GM18517 (cell line): Measurements from ENCODE around the gene NMD3.
A peak's percentile ranks its signal among the peaks of the same experiment; 100 is the strongest.
"Not testable (repeated sequence)": the region's sequence is repeated elsewhere in the genome, so short reads cannot be mapped to it uniquely, and the experiment has no call there.

Source experiments
- ATAC-seq: cut with Tn5 transposase; IDR thresholded peaks from one replicate; pipeline ENCODE4 v1.9.1; 2021; ENCODE audit warnings: mild to moderate bottlenecking, moderate library complexity; ENCODE audit not compliant: unreplicated experiment

The NMD3 gene

DNA sequence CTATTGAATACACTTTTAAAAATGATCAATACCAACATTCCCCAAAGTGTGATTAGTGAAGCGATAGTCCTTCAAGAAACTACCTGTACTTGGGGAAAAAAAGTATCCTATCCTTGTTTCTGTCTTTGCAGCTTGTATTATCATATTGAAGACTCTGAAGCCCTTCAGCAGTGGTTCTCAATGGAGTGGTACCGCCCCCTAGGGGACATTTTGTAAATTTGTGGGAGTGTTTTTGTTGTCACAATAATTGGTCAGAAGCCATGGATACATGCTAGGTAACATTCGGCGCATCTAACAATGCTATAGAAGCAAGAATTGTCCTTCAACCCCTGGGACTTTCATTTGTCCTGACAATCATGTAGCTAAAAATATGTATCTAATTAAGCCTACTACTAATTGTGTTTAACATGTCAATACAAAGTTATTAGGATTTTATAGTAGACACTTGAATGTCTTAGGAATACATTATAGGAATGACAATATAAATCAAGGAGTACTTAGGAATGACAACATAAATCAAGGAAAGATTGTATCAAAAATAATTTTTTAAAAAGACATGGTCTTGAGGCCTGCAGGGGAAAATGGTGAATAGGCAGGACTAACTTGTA, 53.7 kb downstream of the NMD3 start:
- peak; percentile 84 for ATAC-seq

DNA sequence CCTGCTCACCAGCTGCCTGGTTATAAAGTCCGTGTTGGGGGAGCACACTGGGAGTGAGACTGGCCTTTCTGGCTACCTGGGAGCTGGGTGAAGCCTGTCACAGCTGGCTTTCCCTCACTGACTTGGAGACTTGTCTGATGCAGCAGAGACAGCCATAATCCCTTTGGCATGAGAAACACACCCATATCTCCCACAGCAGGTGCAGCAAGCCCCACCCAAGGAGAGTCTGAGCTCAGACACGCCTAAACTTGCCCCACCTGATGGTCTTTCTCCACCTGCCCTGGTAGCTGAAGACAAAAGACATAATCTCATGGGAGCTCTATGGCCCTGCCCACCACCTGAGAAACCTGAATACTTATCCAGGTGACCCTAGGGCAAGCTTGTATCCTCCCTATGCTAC, 54.8 kb downstream of the NMD3 start:
- no peak for ATAC-seq

DNA sequence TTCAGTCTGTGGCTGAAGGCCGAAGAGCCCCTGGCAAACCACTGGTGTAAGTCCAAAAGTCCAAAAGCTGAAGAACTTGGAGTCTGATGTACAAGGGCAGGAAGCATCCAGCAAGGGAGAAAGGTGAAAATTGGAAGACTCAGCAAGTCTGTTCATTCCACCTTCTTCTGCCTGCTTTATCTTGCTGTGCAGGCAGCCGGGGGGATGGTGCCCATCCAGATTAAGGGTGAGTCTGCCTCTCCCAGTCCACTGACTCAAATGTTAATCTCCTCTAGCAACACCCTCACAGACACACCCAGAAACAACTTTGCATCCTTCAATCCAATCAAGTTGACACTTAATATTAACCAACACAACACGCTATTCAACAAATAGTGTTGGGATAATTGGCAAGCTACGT, 61.3 kb downstream of the NMD3 start:
- ATAC-seq = not testable (repeated sequence)

DNA sequence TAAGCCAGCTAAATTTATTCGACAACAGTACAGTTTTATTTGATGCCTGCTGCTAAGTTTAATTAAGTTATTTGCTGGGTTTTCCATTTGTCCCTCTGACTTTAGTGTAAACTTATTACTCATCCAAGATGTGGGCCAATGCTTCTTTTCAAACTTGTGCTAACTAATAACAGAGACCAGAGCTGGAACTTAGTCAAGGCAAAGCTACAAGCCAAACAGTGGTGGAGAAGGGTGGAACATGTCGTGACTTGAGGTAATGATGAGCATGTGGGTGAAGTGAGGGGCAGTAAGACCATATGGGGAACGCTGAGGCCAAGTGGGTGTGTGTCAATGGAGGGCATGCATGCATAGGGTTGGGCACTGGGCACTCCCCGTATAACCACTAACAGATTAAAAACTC, 63.9 kb downstream of the NMD3 start:
- ATAC-seq = no peak

DNA sequence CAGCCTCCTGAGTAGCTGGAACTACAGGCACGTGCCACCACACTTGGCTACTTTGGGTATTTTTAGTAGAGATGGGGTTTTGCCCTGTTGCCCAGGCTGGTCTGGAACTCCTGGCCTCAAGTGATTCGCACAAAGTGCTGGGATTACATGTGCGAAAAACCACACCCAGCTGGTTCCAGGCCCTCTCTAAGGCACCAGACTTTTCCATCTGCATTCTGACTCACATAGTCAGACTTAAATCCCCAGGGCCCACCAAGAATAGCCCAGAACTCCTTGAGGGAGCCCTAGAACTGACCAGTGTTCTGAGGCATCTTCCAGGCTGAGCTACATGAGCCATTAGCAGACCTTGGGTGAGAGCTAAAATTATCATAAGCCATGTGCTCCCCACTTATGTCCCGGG, 68.1 kb downstream of the NMD3 start:
- ATAC-seq = no peak

DNA sequence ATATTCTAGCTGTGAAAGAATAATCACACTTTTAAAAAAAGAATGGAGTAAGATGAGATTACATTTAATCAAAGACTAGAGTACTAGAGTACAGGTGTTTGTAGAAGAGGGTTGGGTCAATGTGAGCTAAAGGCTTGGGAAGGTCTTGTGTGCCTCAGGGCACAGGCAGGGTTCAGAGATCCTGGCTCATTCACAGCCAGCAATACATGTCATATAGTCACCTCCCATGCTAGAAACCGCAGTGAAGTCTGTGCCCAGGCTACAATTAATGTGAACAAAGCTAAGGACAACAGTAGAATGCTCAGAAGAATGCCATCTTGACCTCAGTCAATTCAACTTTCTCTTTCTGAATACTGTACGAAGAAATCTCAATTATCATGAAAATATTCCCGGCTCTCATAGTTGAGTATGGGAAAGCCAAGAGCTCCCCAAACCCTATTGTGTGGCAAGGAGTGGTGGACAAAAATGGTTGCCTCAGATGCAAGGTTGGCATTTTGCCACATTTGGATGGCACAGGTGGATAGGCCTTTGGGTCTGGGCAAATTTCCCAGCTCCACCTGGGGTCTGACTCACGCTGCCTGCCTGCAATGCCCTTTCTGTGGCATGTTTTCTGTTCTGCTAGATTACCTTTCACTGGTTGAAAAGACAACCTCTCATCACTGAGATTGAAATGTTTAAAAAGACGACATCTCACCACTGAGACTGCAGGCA, 70.2 kb downstream of the NMD3 start:
- ATAC-seq = no peak

DNA sequence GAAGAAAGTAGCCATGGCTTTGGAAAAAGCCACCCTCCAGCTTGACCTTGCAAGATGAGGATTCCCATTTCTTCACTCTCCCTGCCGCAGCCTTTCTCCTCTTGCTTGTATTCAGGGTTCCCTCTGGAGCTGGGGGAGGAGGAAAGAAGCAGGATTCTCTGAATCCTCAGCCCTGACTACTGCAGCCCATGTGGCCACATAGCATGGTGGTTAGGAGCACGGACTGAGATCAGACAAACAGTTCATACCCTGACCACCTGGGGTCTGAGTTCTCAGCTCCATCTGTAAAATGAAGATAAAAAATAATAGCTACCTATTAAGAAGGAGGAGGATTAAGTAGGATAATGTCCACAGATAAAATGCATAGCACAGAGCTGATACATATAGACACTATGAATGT, 72.3 kb downstream of the NMD3 start:
- ATAC-seq = no peak

DNA sequence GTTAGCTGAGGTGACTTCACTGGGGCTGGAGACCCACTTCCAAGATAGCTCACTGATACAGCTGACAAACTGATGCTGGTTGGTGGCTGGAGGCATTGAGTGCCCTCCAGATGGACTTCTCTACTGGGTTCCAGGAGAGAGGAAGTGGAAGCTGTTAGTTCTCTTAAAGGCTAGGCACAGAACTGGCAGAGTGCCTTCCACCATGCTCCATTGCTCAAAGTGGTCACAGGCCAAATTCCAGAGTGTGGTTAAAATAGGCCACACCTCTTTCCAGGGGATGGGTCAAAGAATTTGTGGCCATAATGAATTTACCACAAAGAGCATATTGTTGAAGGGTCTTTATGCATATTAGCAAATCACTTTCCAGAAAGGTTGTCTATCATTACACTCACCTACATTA, 74.2 kb downstream of the NMD3 start:
- no peak for ATAC-seq

DNA sequence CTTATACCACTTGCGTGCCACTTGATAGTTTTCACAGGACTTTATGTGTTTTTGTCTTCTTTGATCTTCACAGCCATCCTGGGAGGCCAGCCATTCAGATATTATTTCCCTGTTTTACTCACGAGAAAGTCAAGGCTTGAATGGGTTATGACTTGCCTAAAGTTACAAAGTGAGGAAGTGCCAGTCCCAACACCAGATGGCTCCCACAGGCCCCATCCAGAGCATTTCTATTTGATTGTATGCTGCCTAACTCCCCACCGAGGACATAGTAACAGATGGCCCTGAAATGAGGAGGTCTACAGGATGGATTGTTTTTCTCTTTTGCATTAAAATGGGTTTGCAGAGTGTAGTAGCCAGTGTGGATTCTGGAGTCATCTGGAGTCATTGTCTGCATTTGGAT, 75.7 kb downstream of the NMD3 start:
- no peak for ATAC-seq
